ENCODE measurements around the gene ANKDD1A. TPM values are rescaled to one million over a fixed set of nuclear protein-coding genes. Genes with fewer than 3 reads are reported as not detected.

Gene ANKDD1A
- total RNA-seq, 4 donors from 2014 or later: 1.3 to 2.8 (median 1.7) TPM

DNA sequence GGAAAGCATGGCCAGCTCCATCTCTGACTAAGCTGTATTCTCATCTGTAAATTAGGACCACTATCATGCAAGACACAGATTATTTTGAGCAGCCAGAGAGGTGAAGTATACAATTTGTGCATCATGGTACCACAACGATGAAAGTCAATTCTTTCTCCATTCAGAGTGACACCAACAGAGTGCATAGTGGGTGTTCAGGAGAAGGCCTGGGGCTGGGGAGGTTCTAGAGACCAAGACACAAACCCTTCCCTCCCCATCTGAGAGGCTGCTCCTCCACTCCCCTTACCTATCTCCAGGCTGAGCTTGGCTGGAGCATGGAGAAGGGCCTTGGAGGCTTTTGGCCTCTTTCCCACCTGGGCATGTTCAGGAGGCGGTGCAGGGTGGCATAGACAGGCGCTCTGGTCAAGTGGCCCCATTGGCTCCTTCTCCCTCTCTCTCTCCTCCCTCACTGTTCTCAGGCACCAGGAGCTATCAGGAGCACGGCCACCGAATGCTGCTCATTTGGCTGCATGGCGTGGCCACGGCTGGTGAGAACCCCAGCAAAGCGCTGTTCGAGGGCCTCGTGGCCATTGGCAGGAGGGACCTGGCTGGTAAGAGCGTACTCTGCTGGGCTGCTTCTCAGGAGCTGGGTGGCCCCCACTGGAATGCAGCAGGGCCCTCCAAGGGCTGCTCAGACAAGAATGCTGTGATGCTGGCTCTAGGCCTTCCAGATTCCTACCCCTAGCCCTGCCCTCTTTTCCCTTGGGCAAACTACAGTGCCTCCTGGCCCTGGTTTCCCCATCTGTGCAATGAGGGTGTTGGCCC lies 37.9 kb downstream of the ANKDD1A start:
- 88 to 94% methylated on average over 11 of the region's 11 CpGs for WGBS, 2 donors
- H3K4me3 ChIP-seq (ENCODE audit: low read depth, poor library complexity, severe bottlenecking): no peak overlapping the region
- TF ChIP-seq, protein P1, sequence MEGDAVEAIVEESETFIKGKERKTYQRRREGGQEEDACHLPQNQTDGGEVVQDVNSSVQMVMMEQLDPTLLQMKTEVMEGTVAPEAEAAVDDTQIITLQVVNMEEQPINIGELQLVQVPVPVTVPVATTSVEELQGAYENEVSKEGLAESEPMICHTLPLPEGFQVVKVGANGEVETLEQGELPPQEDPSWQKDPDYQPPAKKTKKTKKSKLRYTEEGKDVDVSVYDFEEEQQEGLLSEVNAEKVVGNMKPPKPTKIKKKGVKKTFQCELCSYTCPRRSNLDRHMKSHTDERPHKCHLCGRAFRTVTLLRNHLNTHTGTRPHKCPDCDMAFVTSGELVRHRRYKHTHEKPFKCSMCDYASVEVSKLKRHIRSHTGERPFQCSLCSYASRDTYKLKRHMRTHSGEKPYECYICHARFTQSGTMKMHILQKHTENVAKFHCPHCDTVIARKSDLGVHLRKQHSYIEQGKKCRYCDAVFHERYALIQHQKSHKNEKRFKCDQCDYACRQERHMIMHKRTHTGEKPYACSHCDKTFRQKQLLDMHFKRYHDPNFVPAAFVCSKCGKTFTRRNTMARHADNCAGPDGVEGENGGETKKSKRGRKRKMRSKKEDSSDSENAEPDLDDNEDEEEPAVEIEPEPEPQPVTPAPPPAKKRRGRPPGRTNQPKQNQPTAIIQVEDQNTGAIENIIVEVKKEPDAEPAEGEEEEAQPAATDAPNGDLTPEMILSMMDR (IDR thresholded peaks at IDR 0.05): no peak
- TF ChIP-seq POLR2A (IDR thresholded peaks at IDR 0.05): no peak
- no peak for DNase-seq (ENCODE audit: low spot score in 2 of 2)
- intact Hi-C loops (cut with DNase I; ENCODE audit: low total_unique reads): no loop called here

DNA sequence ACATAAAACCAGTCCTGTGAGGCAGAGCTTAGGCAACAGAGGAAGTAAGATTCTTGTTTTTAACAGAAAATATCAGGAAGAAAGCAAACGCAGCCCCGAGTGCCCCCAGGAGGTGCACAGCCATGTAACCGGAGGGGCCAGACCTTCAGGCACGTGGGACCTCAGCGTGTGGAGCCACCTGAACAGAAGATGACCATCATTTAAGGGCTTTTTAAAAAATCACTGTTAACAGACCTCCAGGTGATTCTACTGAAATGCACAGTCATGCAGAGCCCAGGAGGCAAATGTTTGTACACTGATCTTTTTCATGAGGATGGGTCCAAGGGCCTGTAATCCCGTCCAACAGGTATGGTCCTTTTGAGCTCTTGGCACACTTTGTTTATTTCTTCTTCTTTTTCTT lies 39.2 kb downstream of the ANKDD1A start:
- TF ChIP-seq, protein P1 (IDR thresholded peaks at IDR 0.05): no peak
- no peak for TF ChIP-seq POLR2A (IDR thresholded peaks at IDR 0.05)
- DNase-seq (ENCODE audit: low spot score in 2 of 2): no peak
- 57 to 58% methylated on average over 6 of the region's 6 CpGs for WGBS, 2 donors
- intact Hi-C loops (cut with DNase I; ENCODE audit: low total_unique reads): no loop called here
- no peak overlapping the region for H3K4me3 ChIP-seq (ENCODE audit: low read depth, poor library complexity, severe bottlenecking)

DNA sequence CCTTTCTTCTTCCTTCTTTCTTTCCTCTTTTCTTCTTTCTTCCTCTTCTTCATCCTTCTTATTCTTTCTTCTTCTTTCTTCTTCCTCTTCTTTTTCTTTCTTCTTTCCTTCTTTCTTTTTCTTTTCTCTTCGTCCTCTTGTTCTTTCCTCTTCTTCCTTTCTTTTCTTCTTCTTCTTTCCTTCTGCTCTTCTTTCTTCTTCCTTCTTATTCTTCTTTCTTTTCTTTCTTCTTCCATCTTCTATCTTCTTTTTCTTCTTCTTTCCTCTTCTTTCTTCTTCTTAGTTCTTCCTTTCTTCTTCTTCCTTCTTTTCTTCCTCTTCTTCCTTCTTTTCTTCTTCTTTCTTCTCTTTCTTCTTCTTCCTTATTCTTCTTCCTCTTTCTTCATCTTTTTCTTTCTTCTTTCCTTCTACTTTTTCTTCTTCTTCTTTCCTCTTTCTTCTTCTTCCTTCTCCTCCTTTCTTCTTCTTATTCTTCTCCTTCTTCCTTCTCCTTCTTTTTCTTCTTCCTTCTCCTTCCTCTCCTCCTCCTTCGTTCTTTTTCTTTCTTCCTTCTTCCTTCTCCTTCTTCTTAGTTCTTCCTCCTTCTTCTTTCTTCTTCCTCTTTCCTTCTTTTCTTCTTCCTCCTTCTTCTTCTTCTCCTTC lies 40.2 kb downstream of the ANKDD1A start:
- intact Hi-C loops (cut with DNase I; ENCODE audit: low total_unique reads): no loop called here
- no peak overlapping the region for H3K4me3 ChIP-seq (ENCODE audit: low read depth, poor library complexity, severe bottlenecking)
- no peak for TF ChIP-seq POLR2A (IDR thresholded peaks at IDR 0.05)
- TF ChIP-seq, protein P1 (IDR thresholded peaks at IDR 0.05): no peak
- no peak for DNase-seq (ENCODE audit: low spot score in 2 of 2)
- whole genome bisulfite sequencing, 2 donors: 97 to 100% methylated on average over 2 of the region's 2 CpGs

DNA sequence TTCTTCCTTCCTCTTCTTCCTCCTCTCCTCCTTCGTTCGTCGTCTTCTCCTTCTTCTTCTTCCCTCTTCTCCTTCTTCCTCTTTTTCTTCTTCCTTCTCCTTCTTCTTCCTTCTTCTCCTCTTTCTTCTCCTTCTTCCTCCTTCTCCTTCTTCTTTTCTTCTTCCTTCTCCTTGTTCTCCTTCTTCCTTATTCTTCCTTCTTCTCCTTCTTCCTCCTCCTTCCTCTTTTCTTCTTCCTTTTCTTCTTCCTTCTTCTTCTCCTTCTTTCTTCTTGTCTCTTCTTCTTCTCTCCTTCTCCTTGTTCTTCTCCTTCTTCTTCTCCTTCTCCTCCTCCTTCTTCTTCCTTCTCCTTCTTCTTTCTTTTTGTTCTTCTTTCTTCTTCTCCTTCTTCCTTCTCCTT lies 42.7 kb downstream of the ANKDD1A start:
- WGBS, 2 donors: 85 to 96% methylated on average over 2 of the region's 3 CpGs
- no peak for DNase-seq (ENCODE audit: low spot score in 2 of 2)
- H3K4me3 ChIP-seq (ENCODE audit: low read depth, poor library complexity, severe bottlenecking): no peak overlapping the region
- intact Hi-C loops (cut with DNase I; ENCODE audit: low total_unique reads): no loop called here
- TF ChIP-seq, protein P1 (IDR thresholded peaks at IDR 0.05): no peak
- TF ChIP-seq POLR2A (IDR thresholded peaks at IDR 0.05): no peak

DNA sequence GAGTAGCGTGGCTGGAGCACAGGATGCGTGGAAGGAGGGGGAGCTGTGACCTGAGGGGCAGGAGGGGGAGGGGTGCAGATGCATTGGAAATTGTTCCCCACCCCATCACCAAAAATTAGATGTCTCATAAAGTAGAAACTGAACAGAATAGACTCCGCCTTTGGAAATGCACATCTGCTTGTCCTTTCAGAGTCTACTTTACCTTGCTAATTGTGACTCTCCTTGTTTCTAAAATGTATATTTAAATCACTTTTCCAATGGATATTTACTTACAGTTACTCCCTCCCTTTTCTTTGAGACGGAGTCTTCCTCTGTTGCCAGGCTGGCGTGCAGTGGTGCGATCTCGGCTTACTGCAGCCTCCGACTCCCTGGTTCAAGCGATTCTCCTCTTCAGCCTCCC lies 47.4 kb downstream of the ANKDD1A start:
- 95 to 97% methylated on average over 9 of the region's 9 CpGs for WGBS, 2 donors
- TF ChIP-seq POLR2A (IDR thresholded peaks at IDR 0.05): no peak
- TF ChIP-seq, protein P1 (IDR thresholded peaks at IDR 0.05): no peak
- H3K4me3 ChIP-seq (ENCODE audit: low read depth, poor library complexity, severe bottlenecking): no peak overlapping the region
- intact Hi-C loops (cut with DNase I; ENCODE audit: low total_unique reads): no loop called here
- DNase-seq (ENCODE audit: low spot score in 2 of 2): no peak

All from lower leg skin (tissue), 4 donors.